22Rv1 (cell line): ENCODE data around the gene SCNN1A.
A peak's percentile ranks its signal among the peaks of the same experiment; 100 is the strongest.

Experiments
- H3K27ac ChIP-seq: fragments of 450-650 bp; 2 replicates; pipeline ENCODE4 v1.5.1; 2017
- ZFX ChIP-seq: fragments of 450-650 bp; IDR thresholded peaks from 2 replicates; pipeline ENCODE4 v1.6.1; 2017; ENCODE audit warnings: antibody characterized with exemption, borderline replicate concordance
- TF ChIP-seq, protein P1 (sequence below): fragments of 450-650 bp; IDR thresholded peaks from 2 replicates; pipeline ENCODE4 v1.5.1; 2017; ENCODE audit warnings: mild to moderate bottlenecking

Gene SCNN1A

DNA sequence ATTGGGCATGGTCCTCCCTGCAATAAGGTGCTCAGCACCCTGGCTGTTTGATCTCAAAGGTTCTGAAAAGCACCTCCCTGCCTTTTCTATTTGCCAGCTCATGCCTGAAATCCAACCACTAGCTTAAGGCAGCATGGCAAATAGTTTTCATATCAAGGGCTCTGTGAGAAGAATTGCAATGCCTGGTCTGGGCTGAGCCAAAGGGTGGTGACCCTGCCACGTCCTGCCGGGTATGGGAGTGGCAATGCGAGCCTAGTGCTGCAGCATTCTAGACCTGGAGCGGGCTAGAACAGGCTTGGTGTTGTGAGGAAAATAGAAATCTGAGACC, 2.3 kb upstream of the SCNN1A start:
- H3K27ac ChIP-seq: peak overlapping the region; percentile 98
- TF ChIP-seq ZFX: no peak
- TF ChIP-seq, protein P1, sequence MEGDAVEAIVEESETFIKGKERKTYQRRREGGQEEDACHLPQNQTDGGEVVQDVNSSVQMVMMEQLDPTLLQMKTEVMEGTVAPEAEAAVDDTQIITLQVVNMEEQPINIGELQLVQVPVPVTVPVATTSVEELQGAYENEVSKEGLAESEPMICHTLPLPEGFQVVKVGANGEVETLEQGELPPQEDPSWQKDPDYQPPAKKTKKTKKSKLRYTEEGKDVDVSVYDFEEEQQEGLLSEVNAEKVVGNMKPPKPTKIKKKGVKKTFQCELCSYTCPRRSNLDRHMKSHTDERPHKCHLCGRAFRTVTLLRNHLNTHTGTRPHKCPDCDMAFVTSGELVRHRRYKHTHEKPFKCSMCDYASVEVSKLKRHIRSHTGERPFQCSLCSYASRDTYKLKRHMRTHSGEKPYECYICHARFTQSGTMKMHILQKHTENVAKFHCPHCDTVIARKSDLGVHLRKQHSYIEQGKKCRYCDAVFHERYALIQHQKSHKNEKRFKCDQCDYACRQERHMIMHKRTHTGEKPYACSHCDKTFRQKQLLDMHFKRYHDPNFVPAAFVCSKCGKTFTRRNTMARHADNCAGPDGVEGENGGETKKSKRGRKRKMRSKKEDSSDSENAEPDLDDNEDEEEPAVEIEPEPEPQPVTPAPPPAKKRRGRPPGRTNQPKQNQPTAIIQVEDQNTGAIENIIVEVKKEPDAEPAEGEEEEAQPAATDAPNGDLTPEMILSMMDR: no peak

DNA sequence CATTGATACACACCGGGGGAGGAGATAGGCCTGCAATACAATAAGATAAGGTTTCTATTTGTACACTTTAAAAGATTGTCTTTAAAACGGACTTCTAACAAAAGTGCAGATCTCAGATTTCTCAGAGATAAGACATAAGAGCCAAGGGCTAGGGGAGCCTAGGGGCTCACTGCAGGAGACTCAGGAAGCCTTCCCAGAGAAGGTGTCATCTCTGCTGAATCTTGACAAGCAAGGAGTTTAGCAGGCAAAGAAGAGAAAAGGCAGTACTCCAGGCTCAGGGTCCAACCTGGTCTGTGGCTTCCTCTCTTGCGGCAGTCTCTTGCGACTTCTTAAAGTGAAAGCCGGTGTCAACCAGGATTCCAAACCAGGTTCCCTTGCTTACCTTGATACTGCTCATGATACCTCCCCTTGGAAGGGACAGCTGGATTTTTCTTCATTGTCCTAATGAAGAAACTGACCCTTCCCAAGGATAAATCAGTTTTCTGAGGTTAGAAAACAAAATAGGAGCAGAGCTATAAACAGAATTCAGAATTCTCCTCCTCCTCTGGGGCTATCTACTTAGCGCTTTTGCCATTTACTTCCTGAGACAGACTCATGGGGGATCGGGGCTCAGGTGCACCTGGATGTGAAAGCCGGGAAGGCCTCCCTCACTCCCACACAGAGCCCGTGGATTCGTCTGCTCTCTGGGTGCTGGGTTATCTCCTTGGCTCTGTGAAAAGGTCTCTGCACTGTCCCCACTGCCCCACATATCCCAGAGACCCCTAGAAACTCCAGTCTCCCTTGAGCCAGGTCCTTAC, 1.7 kb upstream of the SCNN1A start:
- H3K27ac ChIP-seq: peak overlapping the region; percentile 98
- TF ChIP-seq ZFX: no peak
- TF ChIP-seq, protein P1: peak; percentile 34

DNA sequence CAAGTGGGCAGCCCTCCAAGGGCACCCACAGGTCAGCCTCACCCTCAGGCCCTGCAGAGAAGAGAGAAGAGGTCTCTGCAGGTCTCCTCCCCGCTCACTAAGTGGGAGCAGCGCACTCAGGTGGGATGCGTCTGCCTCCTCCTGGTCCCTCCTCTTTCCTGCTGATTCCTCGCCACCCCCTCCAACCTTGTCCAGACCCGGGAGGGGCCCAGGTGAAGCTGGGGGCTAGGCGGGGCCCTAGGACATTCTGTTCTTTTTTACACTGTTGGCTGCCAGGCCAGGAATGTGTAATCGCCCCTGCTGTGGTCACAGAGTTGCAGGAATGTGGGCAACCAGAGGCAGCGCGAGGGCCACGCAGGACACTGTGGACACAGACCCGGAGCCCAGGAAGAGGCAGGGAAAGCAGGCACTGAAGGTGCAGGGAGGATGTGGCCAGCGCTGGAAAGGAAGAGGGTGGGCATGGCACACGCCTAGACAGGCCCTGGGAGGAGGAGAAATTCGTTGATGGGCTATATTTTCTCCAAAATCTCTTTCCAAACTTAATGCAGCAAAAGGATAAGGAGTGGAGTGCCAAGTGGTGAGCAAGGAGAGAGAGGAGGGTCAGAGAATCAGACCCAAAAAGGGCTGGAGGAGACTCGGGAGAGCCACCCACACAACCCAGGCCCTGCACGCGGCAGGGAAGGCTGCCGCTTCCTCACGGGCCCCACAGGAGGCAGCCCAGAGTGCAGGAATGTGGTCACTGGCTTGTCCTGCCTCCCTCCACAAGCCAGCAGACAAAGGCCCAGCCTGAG, 911 bp upstream of the SCNN1A start:
- H3K27ac ChIP-seq: peak overlapping the region; percentile 98
- TF ChIP-seq, protein P1: peak; percentile 80
- TF ChIP-seq ZFX: no peak

DNA sequence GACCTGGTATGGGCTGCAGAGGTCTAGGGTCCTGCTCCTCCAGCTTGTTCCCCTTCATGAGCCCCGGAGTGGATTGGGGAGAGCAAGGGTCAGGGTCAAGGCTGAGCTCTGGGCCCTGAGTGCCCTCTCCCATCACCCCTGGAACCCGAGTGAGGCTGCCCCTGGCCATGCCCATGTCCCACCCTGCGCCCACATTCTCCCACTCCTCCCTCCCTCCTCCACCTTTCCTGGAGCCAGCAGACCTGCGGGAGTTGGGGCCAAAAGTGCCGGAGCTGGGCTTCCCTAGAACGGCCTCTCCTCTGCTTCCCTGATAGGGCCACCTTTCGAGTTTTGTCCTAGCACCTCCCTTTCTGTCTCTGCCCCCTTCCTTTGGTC, 590 bp downstream of the SCNN1A start:
- H3K27ac ChIP-seq: peak overlapping the region; percentile 98
- no peak for TF ChIP-seq ZFX
- TF ChIP-seq, protein P1: no peak

DNA sequence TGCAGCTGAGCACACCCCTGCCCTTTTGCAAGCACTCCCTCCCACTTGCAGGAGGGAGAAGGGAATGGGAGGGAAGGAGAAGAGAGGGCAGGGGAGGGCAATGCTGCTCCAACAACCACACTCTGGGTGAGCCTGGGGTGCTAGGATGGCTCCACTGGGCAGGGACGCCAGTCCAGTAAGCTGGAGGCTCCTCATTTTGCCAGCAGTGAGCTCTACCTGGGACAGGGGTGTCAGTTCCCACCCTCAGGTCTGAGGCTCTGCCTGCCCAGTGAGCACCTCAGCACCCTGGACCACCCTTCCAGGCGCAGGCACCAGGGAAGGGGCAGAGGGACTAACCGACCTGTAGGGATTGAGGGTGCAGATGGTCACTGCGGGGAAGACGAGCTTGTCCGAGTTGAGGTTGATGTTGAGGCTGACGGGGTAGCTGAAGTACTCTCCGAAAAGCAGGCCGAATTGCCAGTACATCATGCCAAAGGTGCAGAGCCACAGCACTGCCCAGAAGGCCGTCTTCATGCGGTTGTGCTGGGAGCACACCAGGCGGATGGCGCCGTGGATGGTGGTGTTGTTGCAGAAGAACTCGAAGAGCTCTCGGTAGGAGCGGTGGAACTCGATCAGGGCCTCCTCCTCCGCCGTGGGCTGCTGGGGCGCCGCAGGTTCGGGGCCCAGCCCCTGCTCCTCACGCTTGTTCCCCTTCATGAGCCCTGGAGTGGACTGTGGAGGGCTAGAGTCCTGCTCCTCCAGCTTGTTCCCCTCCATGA, 1.2 kb downstream of the SCNN1A start:
- no peak for TF ChIP-seq ZFX
- TF ChIP-seq, protein P1: no peak
- H3K27ac ChIP-seq: peak overlapping the region; percentile 98

DNA sequence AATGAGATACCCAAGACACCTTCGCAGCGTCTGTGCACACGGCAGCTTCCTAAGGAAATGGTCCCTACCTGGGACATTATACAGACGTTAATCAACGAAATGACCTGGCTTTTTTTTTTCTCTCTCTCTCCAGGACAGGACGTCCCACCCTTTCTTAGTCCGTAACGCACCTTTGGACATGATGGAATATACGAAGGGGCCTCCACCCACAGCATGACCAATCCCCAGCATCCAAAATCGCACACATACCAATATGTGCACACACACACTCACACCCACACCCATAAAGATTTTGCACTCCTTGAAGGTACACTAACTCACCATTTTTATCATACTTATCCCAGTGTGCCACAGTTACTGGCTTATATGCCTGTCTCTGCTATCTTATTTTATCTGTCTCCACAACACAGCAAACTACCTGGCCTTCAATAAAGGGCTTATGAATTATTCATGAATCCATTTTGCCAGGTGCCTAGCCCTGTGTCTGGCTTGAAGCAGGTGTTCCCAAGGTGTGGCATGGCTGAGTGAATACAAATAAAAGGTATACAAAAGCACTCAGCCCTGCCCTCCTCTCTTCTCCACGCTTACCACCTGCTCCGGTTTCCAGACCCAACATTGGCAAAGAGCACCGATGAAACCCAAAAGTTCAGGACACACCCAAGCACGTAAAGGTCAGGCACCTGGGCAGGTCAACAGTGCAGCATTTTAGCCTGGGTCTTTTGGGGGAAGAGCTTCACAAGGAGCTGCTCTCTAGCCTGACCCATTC, 2.2 kb downstream of the SCNN1A start:
- peak overlapping the region; percentile 98 for H3K27ac ChIP-seq
- TF ChIP-seq, protein P1: no peak
- TF ChIP-seq ZFX: no peak
